Fibroblast of skin of left biceps (primary cell): ENCODE measurements around the gene UROC1.

Source experiments
- DNase-seq, 2 experiments: peaks; one replicate each; pipeline ENCODE4 v3.0.0-alpha.2; 2013; ENCODE audit warnings: low read depth in 2 of 2

Gene UROC1

DNA sequence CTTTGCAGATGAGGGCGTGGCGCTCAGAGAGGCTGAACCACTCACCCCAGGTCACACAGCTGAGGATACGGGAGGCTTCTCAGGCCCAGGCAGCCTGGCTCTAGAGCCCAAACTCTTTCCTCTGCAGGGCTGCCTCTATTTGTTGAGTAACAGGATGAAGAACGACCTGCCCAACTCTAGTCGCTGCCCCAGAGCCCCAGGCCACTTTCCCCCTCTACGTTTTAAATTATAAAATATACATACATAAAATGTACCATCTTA lies 22.7 kb downstream of the UROC1 start:
- no peak for DNase-seq

- DNase-seq, result no peak
These were observed 23.2 kb downstream of the UROC1 start for GRCh38 chr3:126494204-126494969.

DNA sequence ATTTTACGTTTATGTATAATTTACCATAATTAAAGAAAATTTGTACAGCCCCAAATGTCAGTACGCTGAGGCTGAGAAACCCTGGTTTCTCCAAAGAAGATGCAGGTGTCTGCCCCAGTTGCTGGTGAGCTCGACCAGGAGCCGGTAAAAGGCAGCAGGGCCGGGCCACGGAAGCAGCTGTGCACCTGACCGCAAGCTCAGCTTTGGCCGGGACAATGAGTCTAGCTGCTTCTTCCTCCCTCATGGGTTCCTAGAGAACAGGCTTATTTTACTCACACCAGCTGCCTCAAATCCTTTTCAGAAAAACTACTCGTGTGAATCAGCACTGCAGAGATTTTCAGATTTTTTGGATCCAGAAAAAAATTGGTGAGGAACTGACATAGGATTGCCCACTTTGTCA lies 23.8 kb downstream of the UROC1 start:
- DNase-seq, result no peak

DNA sequence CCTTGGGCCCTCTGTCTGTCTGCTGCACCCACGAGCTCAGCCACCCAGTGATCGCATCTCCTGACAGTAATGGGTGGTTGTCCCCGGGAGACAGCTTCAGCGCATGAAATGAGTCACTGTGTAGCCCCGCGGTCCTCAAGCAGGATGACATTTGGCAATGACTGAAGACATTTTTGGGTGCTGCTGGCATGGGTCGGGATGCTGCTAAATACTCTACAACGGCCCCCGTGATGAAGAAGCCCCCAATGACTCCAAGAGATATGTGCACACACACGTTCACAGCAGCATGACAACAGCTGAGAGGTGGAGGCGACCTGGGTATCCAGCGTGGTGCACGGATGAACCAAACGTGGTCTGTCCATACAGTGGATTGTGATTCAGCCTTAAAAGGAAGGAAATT lies 24.5 kb downstream of the UROC1 start:
- no peak for DNase-seq

DNA sequence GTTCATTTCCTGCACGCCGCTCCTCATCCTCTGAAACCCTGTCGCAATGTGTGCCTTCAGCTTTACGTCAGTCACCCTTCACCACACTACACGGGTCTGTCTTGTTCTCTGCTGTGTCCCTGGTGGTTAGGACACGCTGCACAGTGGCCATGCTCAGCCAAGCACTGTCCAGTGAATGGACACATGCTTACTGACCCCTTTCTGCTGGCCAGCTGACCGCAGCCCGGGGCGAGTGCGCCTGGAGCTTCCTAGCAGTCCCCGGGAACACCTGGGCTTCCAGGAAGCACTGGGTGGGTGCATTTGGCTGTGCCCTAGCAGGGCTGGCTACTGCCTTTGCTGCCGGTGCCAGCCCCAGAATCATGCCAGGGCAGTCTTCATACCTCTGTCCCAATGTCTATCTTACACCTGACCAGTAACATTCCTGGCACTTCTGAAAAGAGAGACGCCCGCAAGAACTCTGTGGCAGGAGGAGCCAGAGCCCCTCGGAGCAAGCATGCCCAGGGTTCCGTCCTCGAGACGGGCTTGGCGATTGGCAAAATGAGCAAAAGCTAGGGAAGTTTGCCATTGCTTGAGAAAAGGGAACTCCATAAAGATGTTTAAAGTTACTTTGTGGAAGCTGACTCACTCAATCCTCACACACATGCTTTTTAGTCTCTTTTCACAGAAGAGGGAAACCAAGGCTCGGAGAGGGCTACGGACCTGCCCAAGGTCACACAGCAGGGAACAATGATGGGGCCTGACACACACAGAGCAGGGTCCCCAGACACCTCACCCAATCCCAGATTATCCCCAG lies 26.2 kb downstream of the UROC1 start:
- DNase-seq, result no peak

GRCh38 chr3:126490619-126491018 lies 27.0 kb downstream of the UROC1 start:
- no peak for DNase-seq

DNA sequence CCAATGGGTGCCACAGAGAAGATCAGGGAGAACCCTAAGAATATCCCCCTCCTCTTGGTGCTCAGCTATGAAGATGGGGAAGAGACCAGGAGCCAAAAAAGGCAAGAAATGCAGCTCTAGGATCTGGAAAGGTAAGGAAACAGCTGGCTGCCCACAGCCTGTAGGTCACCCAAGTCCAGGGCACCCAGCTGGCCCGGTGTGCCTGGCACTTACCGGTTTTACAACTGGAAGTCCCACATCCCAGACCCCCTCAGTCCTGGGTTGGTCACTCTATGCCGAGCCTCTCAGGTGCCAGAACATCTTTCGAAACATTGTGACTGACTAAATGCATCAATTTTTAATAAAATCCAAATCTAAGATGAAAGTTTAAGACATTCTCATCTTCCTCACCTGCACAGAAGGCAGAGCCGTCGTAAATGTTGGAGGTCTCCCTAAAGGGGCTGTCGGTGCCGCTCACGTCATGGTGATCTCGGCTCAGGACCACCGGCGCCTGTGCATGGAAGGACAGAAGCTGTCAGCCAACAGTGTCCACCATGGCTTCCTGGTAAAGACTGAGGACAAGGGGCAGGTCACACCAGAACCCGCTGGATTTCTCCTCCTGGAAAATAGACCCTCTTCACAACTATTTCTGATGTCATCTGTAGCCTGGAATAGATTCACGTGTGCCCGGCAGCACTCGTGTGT lies 28.5 kb downstream of the UROC1 start:
- DNase-seq, result no peak

DNA sequence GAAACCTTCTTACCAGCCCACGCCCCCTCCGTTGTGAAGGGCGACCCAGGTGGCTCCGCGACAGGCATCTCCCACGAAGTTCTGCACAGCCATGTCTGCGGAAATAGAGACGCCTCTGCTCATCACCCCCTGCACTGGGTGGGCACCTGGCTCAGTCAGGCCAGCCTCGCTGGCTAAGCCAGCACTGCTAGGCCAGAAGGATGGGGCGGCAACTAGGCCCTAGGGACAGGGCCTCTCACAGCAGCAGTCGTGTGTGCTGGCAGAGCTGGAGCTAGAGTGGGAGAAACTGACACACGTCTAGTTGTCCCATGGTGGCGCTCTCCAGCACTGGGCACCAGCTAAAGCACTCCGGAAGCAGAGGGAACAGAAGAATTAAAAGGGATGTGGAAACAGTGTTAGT lies 29.4 kb downstream of the UROC1 start:
- no peak for DNase-seq

- DNase-seq, result no peak
These were observed 30.3 kb downstream of the UROC1 start for GRCh38 chr3:126487151-126487771.

- no peak for DNase-seq
These were observed 31.2 kb downstream of the UROC1 start for GRCh38 chr3:126486360-126486847.

DNA sequence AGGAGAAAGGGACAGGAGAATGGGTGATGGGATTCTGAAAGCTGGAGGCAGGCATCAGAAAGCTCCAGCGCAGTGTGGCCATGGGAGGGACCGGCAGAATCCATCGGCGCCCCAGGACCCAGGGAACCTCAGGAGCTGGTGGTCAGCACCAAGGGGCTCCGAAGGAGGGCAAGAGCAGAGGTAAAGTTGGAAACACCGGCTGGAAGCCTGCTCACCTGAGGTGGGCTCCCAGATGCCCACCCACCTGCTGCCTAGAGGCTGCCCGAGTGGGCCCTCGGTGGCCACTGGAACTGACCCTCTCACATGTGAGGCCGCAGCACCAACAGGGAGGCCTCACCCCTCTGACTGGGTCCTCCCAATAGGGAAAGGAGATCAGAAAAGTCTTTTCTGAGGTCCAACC lies 31.6 kb downstream of the UROC1 start:
- DNase-seq, result no peak

- no peak for DNase-seq
These were observed 32.2 kb downstream of the UROC1 start for GRCh38 chr3:126485176-126485897.

DNA sequence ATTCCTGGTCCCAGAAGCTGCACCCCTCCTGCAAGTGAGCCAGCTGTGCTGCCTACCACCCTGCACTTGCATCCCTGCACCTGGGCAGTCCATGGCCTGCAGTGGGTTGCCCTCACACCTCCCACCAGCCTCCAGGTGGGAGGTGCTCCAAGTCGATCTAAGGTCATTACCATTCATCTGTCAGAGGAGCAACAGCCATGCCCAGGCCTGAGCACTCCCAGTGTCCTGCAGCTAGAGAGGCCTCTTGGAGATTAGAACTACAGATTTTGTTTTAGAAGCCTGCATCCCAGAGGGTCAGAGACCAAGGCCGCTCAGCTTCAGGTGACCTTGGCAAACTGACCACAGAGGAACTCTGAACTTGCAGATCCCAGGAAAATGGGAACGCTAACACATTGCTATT lies 32.9 kb downstream of the UROC1 start:
- no peak for DNase-seq

DNA sequence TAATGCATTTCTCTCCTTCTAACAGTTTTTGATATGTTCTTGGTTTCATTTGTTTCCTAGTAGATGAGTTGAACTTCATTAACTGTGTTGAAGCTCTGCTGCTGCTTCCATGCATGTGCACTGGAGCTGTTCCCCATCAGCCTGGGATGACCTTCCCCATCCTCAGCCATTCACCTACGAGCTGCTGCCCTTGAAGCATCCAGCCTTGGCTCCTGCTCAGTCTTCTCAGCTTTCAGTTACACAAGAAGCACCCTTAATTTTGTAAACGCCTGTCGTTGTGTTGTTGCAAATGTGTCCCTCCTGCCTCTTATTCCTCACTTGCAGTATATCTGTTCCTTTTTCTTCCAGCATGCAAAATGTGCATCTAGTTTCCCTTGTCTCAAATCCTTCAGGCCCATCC lies 33.4 kb downstream of the UROC1 start:
- DNase-seq, result no peak

DNA sequence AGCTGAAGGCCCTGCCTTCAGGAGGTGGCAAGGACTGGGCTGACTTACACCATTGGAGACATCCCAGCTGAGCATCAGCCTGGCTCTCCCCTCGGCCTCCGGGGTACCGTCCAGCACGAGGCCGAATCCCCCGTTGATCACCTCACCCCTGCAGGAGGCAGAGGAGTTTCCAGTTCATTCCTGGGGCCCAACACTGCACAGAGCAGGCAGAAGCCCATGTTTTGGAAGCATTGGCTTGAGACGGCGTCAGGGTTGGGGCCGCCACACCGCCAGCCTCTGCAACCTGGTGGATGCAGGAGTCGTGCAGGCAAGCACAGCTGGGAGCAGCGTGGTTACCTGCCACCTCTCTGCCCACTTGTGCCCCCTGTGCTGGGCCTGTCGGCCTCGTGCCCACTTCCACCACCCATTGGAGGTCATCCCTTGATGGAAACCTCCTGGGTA lies 34.2 kb downstream of the UROC1 start:
- DNase-seq, result no peak

DNA sequence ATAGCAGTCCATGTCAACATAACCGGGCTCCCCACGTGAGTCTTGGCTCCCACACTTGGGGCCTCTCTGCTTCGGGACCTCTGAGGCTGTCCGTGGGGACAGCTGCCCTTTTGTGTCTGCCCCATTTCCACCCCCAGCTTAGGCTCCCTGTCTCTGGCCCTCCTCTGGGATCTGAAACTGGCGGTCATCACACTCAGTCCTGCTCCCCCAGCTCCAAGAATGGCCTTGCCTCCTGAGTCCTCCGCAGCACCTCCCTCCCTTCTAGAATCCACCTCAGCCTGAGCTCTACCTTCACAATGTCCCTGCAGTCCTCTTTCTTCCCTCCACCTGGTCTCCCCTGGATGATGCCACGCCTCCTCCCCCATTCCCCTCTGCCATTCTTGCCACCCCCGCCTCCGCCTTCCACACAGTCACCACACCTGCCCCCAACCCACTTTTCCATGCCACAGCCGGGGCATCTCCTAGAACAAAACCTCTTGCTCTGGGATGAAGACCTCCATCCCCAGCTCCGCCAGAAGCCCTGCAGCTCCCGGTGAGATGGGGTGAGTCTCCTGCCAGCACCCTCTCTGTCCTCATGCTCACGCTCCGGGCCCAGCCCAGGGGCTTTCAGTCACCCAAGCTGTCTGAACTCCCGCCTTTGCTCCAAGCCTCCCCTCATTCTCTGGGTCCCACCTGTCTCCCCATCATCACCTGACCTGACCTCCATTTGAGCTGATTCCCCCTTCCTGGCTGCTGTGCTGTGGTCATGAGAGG lies 34.9 kb downstream of the UROC1 start:
- DNase-seq, result no peak

DNA sequence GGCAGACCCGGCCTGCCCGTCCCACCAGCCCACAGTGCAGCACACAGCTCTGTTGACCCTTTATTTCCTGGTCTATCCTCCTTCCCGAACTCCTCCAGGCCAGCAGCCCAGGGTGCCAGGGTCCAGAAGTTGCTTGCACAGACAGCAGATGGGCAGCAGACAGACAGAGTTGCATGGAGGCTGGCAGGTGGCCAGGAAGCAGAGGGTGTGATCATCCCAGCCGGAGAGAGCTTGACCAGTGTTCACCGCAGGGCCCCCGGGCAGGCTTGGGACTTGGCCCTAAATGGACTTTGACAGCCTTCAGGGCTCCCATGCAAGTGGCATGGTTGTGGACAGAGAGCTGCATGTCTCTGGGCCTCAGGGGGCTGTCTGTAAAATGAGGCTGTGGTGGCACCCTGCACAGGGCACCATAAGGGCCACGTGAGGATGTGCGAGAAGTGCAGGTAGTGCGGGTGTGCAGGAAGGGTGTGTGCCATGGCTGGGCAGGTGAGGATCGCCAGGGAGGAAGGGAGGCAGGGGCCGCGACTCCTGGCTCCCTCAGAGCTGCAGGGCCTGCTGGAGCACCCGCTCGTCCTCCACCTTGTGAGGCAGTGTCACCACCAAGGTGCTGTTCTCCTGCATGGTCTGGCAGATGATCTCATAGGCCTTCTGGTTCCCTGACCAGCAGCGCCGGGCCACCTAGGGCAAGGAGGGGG lies 35.6 kb downstream of the UROC1 start:
- no peak for DNase-seq

DNA sequence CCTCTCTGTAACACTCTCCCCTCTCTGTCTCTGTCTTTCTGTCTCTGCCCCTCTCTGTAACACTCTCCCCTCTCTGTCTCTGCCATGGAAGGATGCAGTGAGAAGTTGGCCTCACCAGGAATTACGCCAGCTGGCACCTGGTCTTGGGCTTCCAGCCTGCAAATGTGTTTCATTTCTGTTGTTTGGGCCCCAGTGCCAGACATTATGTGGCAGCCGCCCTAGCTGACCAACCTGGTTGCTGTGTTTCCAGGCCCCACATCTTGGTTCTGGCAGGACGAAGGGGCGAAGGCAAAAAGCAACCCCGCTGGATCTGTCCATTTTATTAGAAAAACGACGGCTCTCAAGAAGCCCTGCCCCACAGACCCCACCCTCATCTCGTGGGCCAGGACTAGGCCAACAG lies 36.7 kb downstream of the UROC1 start:
- no peak for DNase-seq

GRCh38 chr3:126480206-126480605 lies 37.4 kb downstream of the UROC1 start:
- DNase-seq, result no peak

- no peak for DNase-seq
These were observed 37.9 kb downstream of the UROC1 start for GRCh38 chr3:126479642-126480041.
